ENCODE measurements around the gene NTSR1. TPM values are rescaled to one million over a fixed set of nuclear protein-coding genes. Genes with fewer than 3 reads are reported as not detected.
A peak's percentile ranks its signal among the peaks of the same experiment; 100 is the strongest.

Gene NTSR1
- under 0.01 TPM in 2 replicates for total RNA-seq

- no peak for TF ChIP-seq CTCF (IDR thresholded peaks at IDR 0.05; ENCODE audit: insufficient read depth, low read depth, low read length)
- no peak for DNase-seq (ENCODE audit: low read depth)
Measured at GRCh38 chr20:62708591-62709536, at the start of gene NTSR1. TSS of gene NTSR1 (plus strand) at chr20:62708836. CDS start at chr20:62709208, 372 bp downstream.

GRCh38 chr20:62659488-62660239 lies 49.0 kb upstream of the NTSR1 start:
- TF ChIP-seq CTCF (IDR thresholded peaks at IDR 0.05; ENCODE audit: insufficient read depth, low read depth, low read length) = no peak
- no peak overlapping the region for H3K4me3 ChIP-seq (ENCODE audit: low read depth, low read length)
- no peak for DNase-seq (ENCODE audit: low read depth)

More at GRCh38 chr20:62708591-62709536, at the start of gene NTSR1:
- no peak within 1 kb of the TSS for H3K4me3 ChIP-seq (ENCODE audit: low read depth, low read length)

GRCh38 chr20:62660240-62660615 lies 48.4 kb upstream of the NTSR1 start:
- no peak for TF ChIP-seq CTCF (IDR thresholded peaks at IDR 0.05; ENCODE audit: insufficient read depth, low read depth, low read length)
- H3K4me3 ChIP-seq (ENCODE audit: low read depth, low read length) = no peak overlapping the region
- DNase-seq (ENCODE audit: low read depth) = no peak

- no peak for TF ChIP-seq CTCF (IDR thresholded peaks at IDR 0.05; ENCODE audit: insufficient read depth, low read depth, low read length)
- H3K4me3 ChIP-seq (ENCODE audit: low read depth, low read length) = no peak overlapping the region
- no peak for DNase-seq (ENCODE audit: low read depth)
Measured at GRCh38 chr20:62660768-62661167, 47.9 kb upstream of the NTSR1 start.

GRCh38 chr20:62661647-62662046 lies 47.0 kb upstream of the NTSR1 start:
- no peak for TF ChIP-seq CTCF (IDR thresholded peaks at IDR 0.05; ENCODE audit: insufficient read depth, low read depth, low read length)
- no peak for DNase-seq (ENCODE audit: low read depth)
- no peak overlapping the region for H3K4me3 ChIP-seq (ENCODE audit: low read depth, low read length)

- TF ChIP-seq CTCF (IDR thresholded peaks at IDR 0.05; ENCODE audit: insufficient read depth, low read depth, low read length) = no peak
- H3K4me3 ChIP-seq (ENCODE audit: low read depth, low read length) = no peak overlapping the region
Measured at GRCh38 chr20:62662422-62662821, 46.2 kb upstream of the NTSR1 start.

More at GRCh38 chr20:62662422-62662821, 46.2 kb upstream of the NTSR1 start:
- DNase-seq (ENCODE audit: low read depth) = peak; percentile 73
